OCI-LY1 (cell line): Measurements from ENCODE around the gene FUCA2.

ENCODE experiments used
- H2AFZ ChIP-seq: fragments of 200-600 bp; sonication (generic), shearing (Covaris generic); 2 replicates; pipeline ENCODE4 v1.6.0; 2014; ENCODE audit warnings: antibody characterized with exemption, mild to moderate bottlenecking, low read length
- H3F3A ChIP-seq: fragments of 200-600 bp; sonication (generic), shearing (Covaris generic); 2 replicates; pipeline ENCODE4 v1.6.0; 2014; ENCODE audit warnings: mild to moderate bottlenecking, antibody characterized with exemption, low read length, moderate library complexity; ENCODE audit not compliant: insufficient read depth
- H3K27ac ChIP-seq: fragments of 200-600 bp; sonication (generic); 2 replicates; pipeline ENCODE4 v1.5.1; 2014; ENCODE audit warnings: low read length, mixed run types, mild to moderate bottlenecking, low read depth; ENCODE audit not compliant: poor library complexity, severe bottlenecking
- H3K27me3 ChIP-seq: fragments of 200-600 bp; sonication (generic); 2 replicates; pipeline ENCODE4 v1.6.0; 2014; ENCODE audit warnings: antibody characterized with exemption, mild to moderate bottlenecking, low read length, moderate library complexity; ENCODE audit not compliant: insufficient read depth
- H3K36me3 ChIP-seq: fragments of 200-600 bp; sonication (generic); 2 replicates; pipeline ENCODE4 v1.6.1; 2014; ENCODE audit warnings: mild to moderate bottlenecking, antibody characterized with exemption, low read length, moderate library complexity, mixed read lengths; ENCODE audit not compliant: insufficient read depth
- H3K4me1 ChIP-seq: fragments of 200-600 bp; sonication (generic); 2 replicates; pipeline ENCODE4 v1.5.1; 2014; ENCODE audit warnings: mild to moderate bottlenecking, low read length, moderate library complexity; ENCODE audit not compliant: insufficient read depth, severe bottlenecking
- H3K4me2 ChIP-seq: fragments of 200-600 bp; sonication (generic), shearing (Covaris generic); 2 replicates; pipeline ENCODE4 v1.6.1; 2014; ENCODE audit warnings: low read length
- H3K4me3 ChIP-seq: fragments of 200-600 bp; sonication (generic); 2 replicates; pipeline ENCODE4 v1.5.1; 2014; ENCODE audit warnings: low read length, low read depth, mild to moderate bottlenecking, mixed read lengths; ENCODE audit not compliant: poor library complexity, severe bottlenecking
- H3K79me2 ChIP-seq: fragments of 200-600 bp; shearing (Covaris generic); 2 replicates; pipeline ENCODE4 v1.6.1; 2016; ENCODE audit warnings: mixed run types, low read length, mixed read lengths; ENCODE audit not compliant: insufficient read depth
- H3K9ac ChIP-seq: fragments of 200-600 bp; sonication (generic), shearing (Covaris generic); 2 replicates; pipeline ENCODE4 v1.6.1; 2014; ENCODE audit warnings: mild to moderate bottlenecking, low read length, mixed read lengths
- H3K9me2 ChIP-seq: fragments of 200-600 bp; sonication (generic), shearing (Covaris generic); 2 replicates; pipeline ENCODE4 v1.6.1; 2014; ENCODE audit warnings: low read depth, mild to moderate bottlenecking, low read length, mixed read lengths
- H3K9me3 ChIP-seq: fragments of 200-600 bp; shearing (Covaris generic); 2 replicates; pipeline ENCODE4 v1.6.1; 2014; ENCODE audit warnings: low read length, mixed read lengths
- H4K20me1 ChIP-seq: fragments of 200-600 bp; sonication (generic), shearing (Covaris generic); 2 replicates; pipeline ENCODE4 v1.6.0; 2016; ENCODE audit warnings: mild to moderate bottlenecking, low read length; ENCODE audit not compliant: insufficient read depth
- CTCF ChIP-seq: fragments of 200-600 bp; sonication (generic), shearing (Covaris generic); IDR thresholded peaks from 2 replicates; pipeline ENCODE4 v1.5.1; 2017; ENCODE audit warnings: mild to moderate bottlenecking, antibody characterized with exemption, low read length, moderate library complexity, mixed read lengths
- EZH2 ChIP-seq: fragments of 200-600 bp; sonication (generic), shearing (Covaris generic); IDR thresholded peaks from 2 replicates; pipeline ENCODE4 v1.8.0; 2017; ENCODE audit warnings: borderline replicate concordance, mixed run types, mild to moderate bottlenecking, antibody characterized with exemption, low read length, moderate library complexity, mixed read lengths

FUCA2 gene

GRCh38 chr6:143553337-143553736 is 41.8 kb upstream of the FUCA2 start:
- Histone ChIP-seq H3K4me1 (no peaks in the 10 kb centered on the region), H3K4me3 (no peak overlapping the region), H3K27me3 (no peaks in the 10 kb centered on the region)

GRCh38 chr6:143549949-143550268 is 38.4 kb upstream of the FUCA2 start:
- H3K9ac ChIP-seq = no peak overlapping the region
- TF ChIP-seq EZH2 (no peak), CTCF (no peak)
- no peak overlapping the region for H3K27ac ChIP-seq
- no peak overlapping the region for H2AFZ ChIP-seq
- no peak overlapping the region for H3K4me3 ChIP-seq
- no peaks in the 10 kb centered on the region for H3K9me2 ChIP-seq
- H3K36me3 ChIP-seq = no peaks in the 10 kb centered on the region
- no peaks in the 10 kb centered on the region for H3K4me1 ChIP-seq
- H3K9me3 ChIP-seq = no peaks in the 10 kb centered on the region
- no peak overlapping the region for H3K4me2 ChIP-seq
- H3F3A ChIP-seq = no peaks in the 10 kb centered on the region
- H3K27me3 ChIP-seq = no peaks in the 10 kb centered on the region
- no peaks in the 10 kb centered on the region for H4K20me1 ChIP-seq
- H3K79me2 ChIP-seq = no peaks in the 10 kb centered on the region

More at GRCh38 chr6:143553337-143553736, 41.8 kb upstream of the FUCA2 start:
- Histone ChIP-seq H3K27ac (no peak overlapping the region), H3K79me2 (no peaks in the 10 kb centered on the region), H3K4me2 (no peak overlapping the region), H4K20me1 (no peaks in the 10 kb centered on the region), H3K9me2 (no peaks in the 10 kb centered on the region), H2AFZ (no peak overlapping the region), H3F3A (no peaks in the 10 kb centered on the region), H3K36me3 (no peaks in the 10 kb centered on the region), H3K9ac (no peak overlapping the region), H3K9me3 (no peaks in the 10 kb centered on the region)
- TF ChIP-seq EZH2 = no peak
- TF ChIP-seq CTCF = no peak

- Histone ChIP-seq H2AFZ (no peak overlapping the region), H3K27me3 (no peaks in the 10 kb centered on the region), H3K27ac (no peak overlapping the region), H4K20me1 (no peaks in the 10 kb centered on the region), H3K4me2 (no peak overlapping the region), H3K36me3 (no peaks in the 10 kb centered on the region), H3K9me3 (no peaks in the 10 kb centered on the region), H3K9ac (no peak overlapping the region), H3F3A (no peaks in the 10 kb centered on the region), H3K9me2 (no peaks in the 10 kb centered on the region), H3K4me1 (no peaks in the 10 kb centered on the region), H3K4me3 (no peak overlapping the region), H3K79me2 (no peaks in the 10 kb centered on the region)
- TF ChIP-seq EZH2 (no peak), CTCF (no peak)
These were observed 37.9 kb upstream of the FUCA2 start for GRCh38 chr6:143549221-143549948.
